ENCODE data around the gene GOLGA6L10. TPM values are rescaled to one million over a fixed set of nuclear protein-coding genes. Genes with fewer than 3 reads are reported as not detected.
"Not testable (repeated sequence)": the region's sequence is repeated elsewhere in the genome, so short reads cannot be mapped to it uniquely, and the experiment has no call there.

The GOLGA6L10 gene
- total and polyA plus RNA-seq, 9 of the 15 experiments (the other 6 are each of a cell fraction or from before 2014, with no cell fraction given), result 0.32 to 7.1 (median 2.0) TPM

GRCh38 chr15:82319522-82320278, 29.6 kb downstream of the GOLGA6L10 start:
- H3K4me3 ChIP-seq; H2AFZ ChIP-seq (ENCODE audit: low read depth, low read length); H3K36me3 ChIP-seq (ENCODE audit: control insufficient read depth, insufficient read depth, low read length); H4K20me1 ChIP-seq (replicated peaks; ENCODE audit: control insufficient read depth, insufficient read depth, low read length); H3K79me2 ChIP-seq (ENCODE audit: control insufficient read depth, insufficient read depth, low read length); in situ Hi-C loops (cut with MboI); H3K9me3 ChIP-seq (replicated peaks; ENCODE audit: control insufficient read depth, insufficient read depth, low read depth, low read length); intact Hi-C loops (cut with micrococcal nuclease); H3K27me3 ChIP-seq (ENCODE audit: control insufficient read depth in 2 of 2, insufficient read depth in 2 of 2, low read length in 2 of 2); FAIRE-seq; H3K27ac ChIP-seq (ENCODE audit: extremely low read depth, low read depth, low read length); BruUV-seq (replicated peaks); DNase-seq (ENCODE audit: extremely low read depth in 1 of 4, low spot score in 3 of 4); H3K4me2 ChIP-seq (ENCODE audit: insufficient read depth, low read length); CTCF ChIA-PET (ENCODE audit: low intra/inter-chr PET ratio); H3K9ac ChIP-seq (ENCODE audit: insufficient read depth in 1 of 2, low read depth in 2 of 2, low read length in 2 of 2); H3K9me1 ChIP-seq (ENCODE audit: control insufficient read depth, insufficient read depth, low read length); POLR2A ChIA-PET; TF ChIP-seq NR2C1 (IDR thresholded peaks at IDR 0.05): not testable (repeated sequence)
- peak; percentile 12; the same call in 1 of the 3 replicates for ATAC-seq
- TF ChIP-seq NR2C1 (tag; IDR thresholded peaks at IDR 0.05), result peak; percentile 55
- H3K4me1 ChIP-seq (replicated peaks in 1 of 2; ENCODE audit: control insufficient read depth in 2 of 2, insufficient read depth in 2 of 2, low read length in 2 of 2), result peaks cover 3 to 26% of the 10 kb centered on the region in 2 experiments; a peak in 3 of 5 replicates
- WGBS (ENCODE audit: insufficient coverage, low coverage, missing lambda C conversion rate), result 25% methylated on average over 14 of the region's 19 CpGs

GRCh38 chr15:82318281-82318680, 31.0 kb downstream of the GOLGA6L10 start:
- ATAC-seq; H4K20me1 ChIP-seq (replicated peaks; ENCODE audit: control insufficient read depth, insufficient read depth, low read length); DNase-seq (ENCODE audit: extremely low read depth in 1 of 4, low spot score in 3 of 4); in situ Hi-C loops (cut with MboI); H3K4me3 ChIP-seq; FAIRE-seq; H3K4me2 ChIP-seq (ENCODE audit: insufficient read depth, low read length); H3K79me2 ChIP-seq (ENCODE audit: control insufficient read depth, insufficient read depth, low read length); H3K9me1 ChIP-seq (ENCODE audit: control insufficient read depth, insufficient read depth, low read length); H3K36me3 ChIP-seq (ENCODE audit: control insufficient read depth, insufficient read depth, low read length); H3K9me3 ChIP-seq (replicated peaks; ENCODE audit: control insufficient read depth, insufficient read depth, low read depth, low read length); H3K27me3 ChIP-seq (ENCODE audit: control insufficient read depth in 2 of 2, insufficient read depth in 2 of 2, low read length in 2 of 2); POLR2A ChIA-PET; BruUV-seq (replicated peaks); intact Hi-C loops (cut with micrococcal nuclease); H2AFZ ChIP-seq (ENCODE audit: low read depth, low read length); CTCF ChIA-PET (ENCODE audit: low intra/inter-chr PET ratio); H3K9ac ChIP-seq (ENCODE audit: insufficient read depth in 1 of 2, low read depth in 2 of 2, low read length in 2 of 2); H3K27ac ChIP-seq (ENCODE audit: extremely low read depth, low read depth, low read length): not testable (repeated sequence)
- WGBS (ENCODE audit: insufficient coverage, low coverage, missing lambda C conversion rate), result 62% methylated on average over 8 of the region's 8 CpGs
- H3K4me1 ChIP-seq (replicated peaks in 1 of 2; ENCODE audit: control insufficient read depth in 2 of 2, insufficient read depth in 2 of 2, low read length in 2 of 2), result peaks cover 3 to 29% of the 10 kb centered on the region in 2 experiments; a peak in 3 of 5 replicates

All from K562 (cell line).